ENCODE results near the gene SFSWAP. TPM values are rescaled to one million over a fixed set of nuclear protein-coding genes. Genes with fewer than 3 reads are reported as not detected.
"Not testable (repeated sequence)": the region's sequence is repeated elsewhere in the genome, so short reads cannot be mapped to it uniquely, and the experiment has no call there.

SFSWAP gene
- 10 to 100 TPM; 12.2 to 21.6 TPM for total RNA-seq
- polyA plus RNA-seq, result 1 to 10 TPM; 6.1 to 7.9 TPM

DNA sequence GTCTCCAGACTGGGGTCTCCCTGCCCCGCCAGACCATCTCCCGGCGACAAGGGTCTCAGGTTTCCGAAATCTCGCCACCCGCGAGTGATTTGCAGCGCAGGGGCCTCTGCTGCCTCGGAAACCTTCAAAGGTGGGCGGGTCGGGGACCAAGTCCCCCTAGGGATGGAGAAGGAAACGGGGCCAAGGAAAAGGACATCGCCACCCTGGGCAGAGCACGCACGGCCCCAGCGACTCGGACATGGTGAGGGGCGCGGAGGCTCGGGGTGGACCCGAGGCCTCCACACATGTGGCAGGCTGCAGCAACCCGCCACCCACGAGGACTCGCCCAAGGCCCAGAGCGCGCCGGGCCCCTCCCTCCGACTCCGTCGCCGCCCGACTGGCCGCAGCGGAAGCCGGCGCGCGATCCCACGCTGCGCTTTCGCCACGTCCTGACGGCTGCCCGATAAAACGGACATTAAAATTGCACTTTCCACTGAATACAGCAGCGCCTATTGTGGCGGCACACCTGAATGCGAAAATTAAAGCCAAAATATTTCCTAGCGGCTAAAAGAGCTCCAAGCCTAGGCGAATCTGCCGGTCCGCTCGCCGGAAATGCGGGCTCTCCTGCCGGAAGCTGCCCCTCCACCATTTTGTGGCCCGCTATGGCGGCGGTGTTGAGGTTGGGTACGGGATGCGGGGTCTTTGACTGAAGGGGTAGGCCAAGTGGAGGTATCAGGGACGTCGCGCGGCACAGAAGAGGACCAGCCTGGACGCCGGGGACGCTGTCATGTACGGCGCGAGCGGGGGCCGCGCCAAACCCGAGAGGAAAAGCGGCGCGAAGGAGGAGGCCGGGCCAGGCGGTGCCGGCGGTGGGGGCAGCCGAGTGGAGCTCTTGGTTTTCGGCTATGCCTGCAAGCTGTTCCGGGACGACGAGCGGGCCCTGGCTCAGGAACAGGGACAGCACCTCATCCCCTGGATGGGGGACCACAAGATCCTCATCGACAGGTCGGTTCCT lies at the start of gene SFSWAP:
TSS of gene SFSWAP (plus strand) at position 627 of the 994 bp plus-strand sequence. CDS start at position 767, 140 bp downstream.
- Histone ChIP-seq H3K9ac (ENCODE audit: low read depth in 1 of 2, low read length in 2 of 2) (peak within 1 kb of the TSS; percentile 74 to 92), H3K4me1 (ENCODE audit: control insufficient read depth in 4 of 4, insufficient read depth in 4 of 4, low read length in 3 of 4) (peaks cover 11 to 23% (median 18%) of the 10 kb centered on the region in 4 donors), H3K4me3 (ENCODE audit: low read depth in 1 of 3, low read length in 3 of 3) (peak within 1 kb of the TSS; percentile 75 to 91 (median 85)), H3K27me3 (ENCODE audit: control insufficient read depth in 4 of 4, insufficient read depth in 4 of 4, low read length in 3 of 4) (no peaks in the 10 kb centered on the region), H3K36me3 (ENCODE audit: control insufficient read depth in 4 of 4, insufficient read depth in 3 of 4, low read depth in 1 of 4, low read length in 3 of 4) (peaks cover 7 to 20% (median 19%) of the 10 kb centered on the region in 4 donors), H3K9me3 (ENCODE audit: control insufficient read depth in 4 of 4, low read length in 3 of 4) (no peaks in the 10 kb centered on the region), H3K27ac (ENCODE audit: low read depth in 1 of 2, low read length in 2 of 2) (peak within 1 kb of the TSS; percentile 98)
- under 1% methylated on average over 90 of the region's 90 CpGs for WGBS
- TF ChIP-seq FOXA2 (IDR thresholded peaks at IDR 0.05) (no peak), RAD21 (IDR thresholded peaks at IDR 0.05) (no peak), YY1 (IDR thresholded peaks at IDR 0.05) (peak; percentile 100), FOXA1 (IDR thresholded peaks at IDR 0.05) (peak; percentile 6), TAF1 (conservative IDR thresholded peaks at IDR 0.05) (peak; percentile 72), EGR1 (IDR thresholded peaks at IDR 0.05; ENCODE audit: low read depth in 2 of 2) (no peak), SP1 (IDR thresholded peaks at IDR 0.05) (peak; percentile 8), HNF4G (IDR thresholded peaks at IDR 0.05) (no peak), GABPA (IDR thresholded peaks at IDR 0.05 in 1 of 2, conservative IDR thresholded peaks at IDR 0.05 in 1 of 2) (peak; percentile 89 to 99)
- TF ChIP-seq, protein P1, sequence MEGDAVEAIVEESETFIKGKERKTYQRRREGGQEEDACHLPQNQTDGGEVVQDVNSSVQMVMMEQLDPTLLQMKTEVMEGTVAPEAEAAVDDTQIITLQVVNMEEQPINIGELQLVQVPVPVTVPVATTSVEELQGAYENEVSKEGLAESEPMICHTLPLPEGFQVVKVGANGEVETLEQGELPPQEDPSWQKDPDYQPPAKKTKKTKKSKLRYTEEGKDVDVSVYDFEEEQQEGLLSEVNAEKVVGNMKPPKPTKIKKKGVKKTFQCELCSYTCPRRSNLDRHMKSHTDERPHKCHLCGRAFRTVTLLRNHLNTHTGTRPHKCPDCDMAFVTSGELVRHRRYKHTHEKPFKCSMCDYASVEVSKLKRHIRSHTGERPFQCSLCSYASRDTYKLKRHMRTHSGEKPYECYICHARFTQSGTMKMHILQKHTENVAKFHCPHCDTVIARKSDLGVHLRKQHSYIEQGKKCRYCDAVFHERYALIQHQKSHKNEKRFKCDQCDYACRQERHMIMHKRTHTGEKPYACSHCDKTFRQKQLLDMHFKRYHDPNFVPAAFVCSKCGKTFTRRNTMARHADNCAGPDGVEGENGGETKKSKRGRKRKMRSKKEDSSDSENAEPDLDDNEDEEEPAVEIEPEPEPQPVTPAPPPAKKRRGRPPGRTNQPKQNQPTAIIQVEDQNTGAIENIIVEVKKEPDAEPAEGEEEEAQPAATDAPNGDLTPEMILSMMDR (IDR thresholded peaks at IDR 0.05; ENCODE audit: low read depth, low read length, missing input control), result no peak
- TF ChIP-seq, protein P2, sequence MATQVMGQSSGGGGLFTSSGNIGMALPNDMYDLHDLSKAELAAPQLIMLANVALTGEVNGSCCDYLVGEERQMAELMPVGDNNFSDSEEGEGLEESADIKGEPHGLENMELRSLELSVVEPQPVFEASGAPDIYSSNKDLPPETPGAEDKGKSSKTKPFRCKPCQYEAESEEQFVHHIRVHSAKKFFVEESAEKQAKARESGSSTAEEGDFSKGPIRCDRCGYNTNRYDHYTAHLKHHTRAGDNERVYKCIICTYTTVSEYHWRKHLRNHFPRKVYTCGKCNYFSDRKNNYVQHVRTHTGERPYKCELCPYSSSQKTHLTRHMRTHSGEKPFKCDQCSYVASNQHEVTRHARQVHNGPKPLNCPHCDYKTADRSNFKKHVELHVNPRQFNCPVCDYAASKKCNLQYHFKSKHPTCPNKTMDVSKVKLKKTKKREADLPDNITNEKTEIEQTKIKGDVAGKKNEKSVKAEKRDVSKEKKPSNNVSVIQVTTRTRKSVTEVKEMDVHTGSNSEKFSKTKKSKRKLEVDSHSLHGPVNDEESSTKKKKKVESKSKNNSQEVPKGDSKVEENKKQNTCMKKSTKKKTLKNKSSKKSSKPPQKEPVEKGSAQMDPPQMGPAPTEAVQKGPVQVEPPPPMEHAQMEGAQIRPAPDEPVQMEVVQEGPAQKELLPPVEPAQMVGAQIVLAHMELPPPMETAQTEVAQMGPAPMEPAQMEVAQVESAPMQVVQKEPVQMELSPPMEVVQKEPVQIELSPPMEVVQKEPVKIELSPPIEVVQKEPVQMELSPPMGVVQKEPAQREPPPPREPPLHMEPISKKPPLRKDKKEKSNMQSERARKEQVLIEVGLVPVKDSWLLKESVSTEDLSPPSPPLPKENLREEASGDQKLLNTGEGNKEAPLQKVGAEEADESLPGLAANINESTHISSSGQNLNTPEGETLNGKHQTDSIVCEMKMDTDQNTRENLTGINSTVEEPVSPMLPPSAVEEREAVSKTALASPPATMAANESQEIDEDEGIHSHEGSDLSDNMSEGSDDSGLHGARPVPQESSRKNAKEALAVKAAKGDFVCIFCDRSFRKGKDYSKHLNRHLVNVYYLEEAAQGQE (IDR thresholded peaks at IDR 0.05), result no peak
- TF ChIP-seq, protein P3, sequence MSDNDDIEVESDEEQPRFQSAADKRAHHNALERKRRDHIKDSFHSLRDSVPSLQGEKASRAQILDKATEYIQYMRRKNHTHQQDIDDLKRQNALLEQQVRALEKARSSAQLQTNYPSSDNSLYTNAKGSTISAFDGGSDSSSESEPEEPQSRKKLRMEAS (IDR thresholded peaks at IDR 0.05), result peak; percentile 64
- peak; percentile 79 for DNase-seq (ENCODE audit: low spot score)

DNA sequence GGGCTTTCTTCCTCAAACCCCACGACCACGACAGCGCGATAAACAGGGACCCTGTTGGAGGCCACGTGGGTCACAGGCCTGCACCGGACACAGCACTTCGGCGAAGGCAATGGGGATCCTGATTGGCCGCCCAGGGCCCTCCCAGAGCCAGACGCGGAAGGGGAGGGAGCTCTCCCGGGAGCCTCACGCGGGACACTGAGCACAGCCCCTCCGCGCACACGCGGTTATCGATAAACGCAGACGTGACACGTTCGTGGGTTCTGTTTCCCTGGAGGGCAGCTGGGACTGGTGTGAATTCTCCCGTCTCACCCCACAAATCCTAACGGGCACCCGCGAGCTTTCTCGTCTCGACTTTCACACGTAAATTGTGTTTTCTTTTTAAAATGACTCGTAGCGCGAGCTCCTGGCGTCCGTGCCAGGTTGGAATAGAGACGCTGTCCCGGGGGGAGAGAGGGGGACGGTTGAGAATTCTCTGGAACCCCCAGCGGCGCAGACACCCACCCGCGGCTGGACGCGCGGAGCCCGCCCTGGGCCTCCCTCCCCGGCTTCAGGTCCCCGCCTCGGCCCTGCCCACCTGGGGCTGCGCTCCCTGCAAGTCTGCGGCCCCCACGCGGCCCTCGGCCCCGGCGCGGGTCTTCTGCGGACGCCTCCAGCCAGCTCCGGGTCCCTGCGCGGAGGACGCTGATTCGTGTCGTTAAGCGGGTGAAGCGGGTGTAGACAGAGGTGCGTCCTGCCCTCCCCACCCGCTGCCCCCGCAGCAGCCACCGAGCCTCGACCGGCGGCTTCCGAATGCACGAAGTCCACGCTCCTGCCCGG lies 49.5 kb upstream of the SFSWAP start:
- not testable (repeated sequence) for H3K4me1 ChIP-seq (ENCODE audit: control insufficient read depth in 4 of 4, insufficient read depth in 4 of 4, low read length in 3 of 4); DNase-seq (ENCODE audit: low spot score); H3K36me3 ChIP-seq (ENCODE audit: control insufficient read depth in 4 of 4, insufficient read depth in 3 of 4, low read depth in 1 of 4, low read length in 3 of 4); H3K9me3 ChIP-seq (ENCODE audit: control insufficient read depth in 4 of 4, low read length in 3 of 4); H3K27ac ChIP-seq (ENCODE audit: low read depth in 1 of 2, low read length in 2 of 2); H3K4me3 ChIP-seq (ENCODE audit: low read depth in 1 of 3, low read length in 3 of 3); H3K27me3 ChIP-seq (ENCODE audit: control insufficient read depth in 4 of 4, insufficient read depth in 4 of 4, low read length in 3 of 4); H3K9ac ChIP-seq (ENCODE audit: low read depth in 1 of 2, low read length in 2 of 2)
- 14% methylated on average over 25 of the region's 78 CpGs for WGBS

DNA sequence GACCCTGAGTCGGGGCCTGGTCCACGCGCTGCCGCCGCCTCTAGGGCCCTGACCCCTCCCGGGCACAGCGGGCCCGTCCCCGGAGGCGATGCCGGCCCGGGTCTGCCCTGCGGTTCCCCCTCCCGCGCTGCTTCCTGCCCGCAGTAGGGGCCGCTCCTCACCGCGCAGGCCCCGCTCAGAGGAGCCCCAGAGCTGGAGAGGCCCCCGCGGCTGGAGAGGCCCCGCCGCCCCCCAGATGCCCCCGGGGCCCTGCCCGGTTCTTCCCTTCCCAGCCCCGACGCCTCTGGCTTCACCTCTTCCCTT lies 49.0 kb upstream of the SFSWAP start:
- not testable (repeated sequence) for H3K27ac ChIP-seq (ENCODE audit: low read depth in 1 of 2, low read length in 2 of 2); H3K27me3 ChIP-seq (ENCODE audit: control insufficient read depth in 4 of 4, insufficient read depth in 4 of 4, low read length in 3 of 4); H3K9me3 ChIP-seq (ENCODE audit: control insufficient read depth in 4 of 4, low read length in 3 of 4); H3K9ac ChIP-seq (ENCODE audit: low read depth in 1 of 2, low read length in 2 of 2); H3K36me3 ChIP-seq (ENCODE audit: control insufficient read depth in 4 of 4, insufficient read depth in 3 of 4, low read depth in 1 of 4, low read length in 3 of 4); DNase-seq (ENCODE audit: low spot score); H3K4me3 ChIP-seq (ENCODE audit: low read depth in 1 of 3, low read length in 3 of 3); H3K4me1 ChIP-seq (ENCODE audit: control insufficient read depth in 4 of 4, insufficient read depth in 4 of 4, low read length in 3 of 4)
- no CpG with 5 or more reads among the region's 28 CpGs for WGBS

DNA sequence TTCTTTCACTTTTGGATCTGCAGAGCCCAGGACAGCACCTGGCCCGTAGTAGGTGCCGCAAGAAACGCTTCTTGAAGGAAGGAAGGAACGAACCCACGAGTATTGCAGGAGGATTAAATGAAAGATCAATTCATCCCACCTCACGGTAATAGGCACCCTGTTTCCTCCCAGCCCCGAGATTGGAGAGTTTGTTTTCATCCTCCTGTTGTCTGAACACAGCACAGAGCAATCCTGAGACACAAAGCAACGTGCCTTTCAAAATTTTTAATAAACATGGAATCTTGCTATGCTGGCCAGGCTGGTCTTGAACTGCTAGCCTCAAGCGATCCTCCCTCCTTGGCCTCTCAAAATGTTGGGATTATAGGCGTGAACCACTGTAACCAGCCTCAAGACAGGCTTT lies 48.5 kb upstream of the SFSWAP start:
- not testable (repeated sequence) for H3K4me1 ChIP-seq (ENCODE audit: control insufficient read depth in 4 of 4, insufficient read depth in 4 of 4, low read length in 3 of 4); DNase-seq (ENCODE audit: low spot score); H3K36me3 ChIP-seq (ENCODE audit: control insufficient read depth in 4 of 4, insufficient read depth in 3 of 4, low read depth in 1 of 4, low read length in 3 of 4); H3K9ac ChIP-seq (ENCODE audit: low read depth in 1 of 2, low read length in 2 of 2); H3K27ac ChIP-seq (ENCODE audit: low read depth in 1 of 2, low read length in 2 of 2); H3K9me3 ChIP-seq (ENCODE audit: control insufficient read depth in 4 of 4, low read length in 3 of 4); H3K27me3 ChIP-seq (ENCODE audit: control insufficient read depth in 4 of 4, insufficient read depth in 4 of 4, low read length in 3 of 4); H3K4me3 ChIP-seq (ENCODE audit: low read depth in 1 of 3, low read length in 3 of 3)
- 84% methylated on average over 10 of the region's 10 CpGs for WGBS
